H54 (cell line): ENCODE data around the gene COL7A1.

Source experiments
- DNase-seq: peaks from one replicate; pipeline ENCODE4 v3.0.0; 2011; ENCODE audit warnings: low spot score, mixed read lengths; ENCODE audit not compliant: insufficient read length
- FAIRE-seq: peaks from 3 replicates; lab custom pipeline; 2011; peaks lifted over from hg19 to GRCh38; lab: Jason Lieb, UNC
- POLR2A ChIP-seq: IDR thresholded peaks from 2 replicates; pipeline ENCODE4 v1.6.1; 2011; ENCODE audit warnings: low read depth, mild to moderate bottlenecking, low read length

The COL7A1 gene

DNA sequence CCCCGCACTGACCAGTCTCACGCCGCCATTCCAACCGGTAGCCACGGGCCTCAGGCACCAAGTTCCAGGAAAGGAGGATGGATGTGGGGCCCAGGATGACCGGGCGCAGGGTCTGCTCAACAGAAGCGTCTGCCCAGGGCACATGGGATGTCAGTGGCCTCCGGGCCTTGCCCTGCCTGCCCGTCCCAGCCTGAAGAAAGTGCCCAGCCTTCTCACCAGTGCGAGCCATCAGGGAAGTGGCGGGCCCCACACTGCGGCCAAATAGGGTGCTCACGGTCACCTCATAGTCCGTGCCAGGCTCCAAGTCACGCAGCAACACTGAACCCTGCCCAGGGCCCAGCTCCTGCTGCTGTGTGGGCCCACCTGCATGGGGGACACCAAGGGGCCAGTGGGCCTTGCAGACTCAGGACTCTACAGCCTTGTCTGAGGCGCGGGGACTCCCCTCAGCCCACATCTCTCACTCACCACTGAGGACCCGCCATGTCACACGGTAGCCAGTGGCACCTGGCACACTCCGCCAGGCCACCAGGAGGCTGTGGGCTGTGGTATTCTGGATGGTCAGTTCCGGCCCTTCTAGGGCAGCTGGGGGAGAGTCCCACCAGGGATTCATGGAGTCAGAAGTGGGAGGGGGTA, 3.1 kb downstream of the COL7A1 start:
- FAIRE-seq (no peak), DNase-seq (no peak)
- TF ChIP-seq POLR2A = no peak

DNA sequence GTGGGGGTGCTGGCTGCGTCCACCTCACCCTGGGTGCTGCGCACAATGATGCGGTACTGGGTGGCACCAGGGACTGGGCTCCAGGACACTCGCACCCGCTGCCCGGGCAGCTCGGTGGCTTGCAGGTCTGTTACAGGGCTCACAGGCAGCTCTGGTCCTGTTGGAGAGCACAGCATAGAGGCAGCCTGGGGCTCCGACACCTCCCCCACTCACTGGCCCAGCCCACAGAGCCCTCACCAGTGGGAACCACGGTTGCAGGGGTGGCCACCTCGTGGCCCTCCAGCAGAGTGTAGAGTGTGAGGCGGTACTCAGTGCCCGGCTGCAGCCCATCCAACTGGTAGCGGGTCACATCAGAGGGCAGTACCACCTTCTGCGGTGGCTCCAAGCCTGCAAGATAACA, 3.7 kb downstream of the COL7A1 start:
- DNase-seq = no peak
- no peak for TF ChIP-seq POLR2A
- no peak for FAIRE-seq

DNA sequence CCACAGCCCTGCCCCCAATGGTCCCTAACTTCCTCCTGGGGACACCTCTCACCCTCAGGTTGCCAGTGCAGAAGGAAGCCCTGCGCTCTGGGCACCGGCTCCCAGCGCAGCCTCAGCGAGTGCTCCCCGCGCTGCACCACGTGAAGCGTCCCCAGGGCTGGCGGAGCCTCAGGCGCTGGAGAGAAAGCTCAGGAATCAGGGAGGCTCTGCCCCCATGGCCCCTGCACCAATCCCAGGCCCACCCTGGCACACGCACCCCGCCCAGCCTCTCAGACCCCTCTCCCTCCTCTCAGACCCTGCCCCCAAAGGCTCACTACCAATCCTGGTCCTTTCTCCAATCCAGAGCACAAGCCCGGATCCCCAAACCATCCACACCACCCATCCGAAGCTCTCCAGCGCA, 6.9 kb downstream of the COL7A1 start:
- no peak for FAIRE-seq
- no peak for TF ChIP-seq POLR2A
- no peak for DNase-seq

GRCh38 chr3:48587686-48588085, 7.4 kb downstream of the COL7A1 start:
- no peak for FAIRE-seq
- no peak for TF ChIP-seq POLR2A
- no peak for DNase-seq

GRCh38 chr3:48585411-48585810, 9.7 kb downstream of the COL7A1 start:
- no peak for TF ChIP-seq POLR2A
- DNase-seq (no peak), FAIRE-seq (no peak)

DNA sequence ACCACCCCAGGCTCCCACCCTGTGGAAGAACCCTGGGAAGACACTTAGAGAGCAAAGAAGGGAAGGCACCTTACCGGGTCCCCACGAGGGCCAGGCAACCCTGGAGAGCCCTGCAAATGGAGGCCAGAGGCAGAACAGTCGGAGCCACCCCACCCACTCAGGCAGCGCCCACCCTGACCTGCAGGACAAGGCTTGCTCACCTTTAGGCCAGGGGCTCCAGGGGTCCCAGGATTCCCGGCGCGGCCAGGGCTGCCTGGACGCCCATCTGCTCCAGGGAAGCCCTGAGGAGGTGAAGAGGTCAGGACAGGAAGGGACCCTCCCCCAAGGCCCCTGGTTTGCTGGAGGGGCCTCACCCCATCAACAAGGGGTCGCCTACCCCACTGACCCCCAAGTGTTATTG, 10.3 kb downstream of the COL7A1 start:
- DNase-seq = no peak
- TF ChIP-seq POLR2A = no peak
- no peak for FAIRE-seq

GRCh38 chr3:48581621-48582481, 13.3 kb downstream of the COL7A1 start:
- FAIRE-seq (no peak), DNase-seq (no peak)
- no peak for TF ChIP-seq POLR2A

GRCh38 chr3:48576647-48577046, 18.5 kb downstream of the COL7A1 start:
- no peak for FAIRE-seq
- TF ChIP-seq POLR2A = no peak

DNA sequence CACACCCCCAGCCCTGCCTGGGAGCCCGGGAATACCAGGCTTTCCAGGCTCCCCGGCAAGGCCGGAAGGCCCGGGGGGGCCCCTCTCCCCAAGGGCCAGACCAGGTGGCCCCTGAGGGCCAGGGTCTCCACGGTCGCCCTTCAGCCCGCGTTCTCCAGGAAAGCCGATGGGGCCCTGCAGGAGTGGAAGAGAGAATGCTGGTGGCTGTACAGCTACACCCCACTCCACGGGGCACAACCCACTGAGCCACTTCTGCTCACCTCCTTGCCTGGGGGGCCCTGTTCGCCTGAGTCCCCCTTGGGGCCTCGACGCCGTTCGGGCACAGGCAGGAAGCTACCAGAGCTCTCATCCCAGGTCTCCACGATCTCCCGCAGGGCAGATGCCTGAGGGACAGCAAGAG, 19.8 kb downstream of the COL7A1 start:
- FAIRE-seq (no peak), DNase-seq (no peak)
- TF ChIP-seq POLR2A = no peak

More at GRCh38 chr3:48576647-48577046, 18.5 kb downstream of the COL7A1 start:
- DNase-seq = no peak

DNA sequence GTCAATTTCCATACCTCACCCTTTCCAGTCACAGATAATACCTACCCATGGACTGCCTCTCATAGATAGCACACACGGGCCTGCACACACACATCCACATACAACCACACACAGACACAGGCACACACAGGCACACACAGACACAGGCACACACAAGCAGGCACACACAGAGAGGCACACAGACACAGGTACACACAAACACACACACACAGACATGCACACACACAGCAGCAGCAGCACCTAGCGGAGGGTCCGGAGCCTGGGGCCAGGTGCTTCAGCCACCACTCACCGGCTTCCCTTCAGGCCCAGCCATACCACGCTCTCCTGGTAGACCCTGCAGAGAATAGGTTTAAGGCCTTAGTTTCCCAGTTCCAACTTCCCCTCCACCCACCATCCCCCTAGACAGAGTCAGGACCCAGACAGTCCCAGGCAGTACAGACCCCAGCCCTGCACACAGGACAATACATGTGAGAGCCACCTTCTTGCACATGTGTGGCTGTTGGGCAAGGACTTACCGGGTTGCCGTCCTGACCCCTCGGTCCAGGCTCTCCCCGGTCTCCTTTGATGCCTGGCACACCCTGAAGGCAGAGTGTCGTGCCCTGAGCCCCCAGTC, 21.1 kb downstream of the COL7A1 start:
- FAIRE-seq (no peak), DNase-seq (no peak)
- TF ChIP-seq POLR2A = no peak

GRCh38 chr3:48572517-48572916, 22.6 kb downstream of the COL7A1 start:
- FAIRE-seq (no peak), DNase-seq (no peak)
- TF ChIP-seq POLR2A = no peak

DNA sequence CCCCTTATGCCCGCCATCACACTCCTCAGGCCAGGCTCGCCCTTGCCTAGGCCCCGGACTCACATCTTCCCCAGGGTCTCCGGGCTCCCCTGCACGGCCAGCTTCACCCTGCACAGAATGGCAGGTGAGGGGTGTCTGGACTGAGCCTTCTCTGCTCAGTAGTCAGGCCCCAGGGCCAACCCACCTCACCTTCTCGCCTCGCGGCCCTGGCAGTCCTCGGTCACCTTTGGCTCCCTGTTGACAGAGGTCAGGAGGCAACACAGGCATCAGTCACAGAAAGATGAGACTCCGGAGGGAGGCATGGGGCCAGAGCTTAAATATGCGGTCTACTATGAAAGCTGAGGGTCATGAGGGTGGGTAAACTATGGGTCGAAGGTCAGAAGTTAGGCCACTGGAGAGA, 23.2 kb downstream of the COL7A1 start:
- DNase-seq = no peak
- no peak for TF ChIP-seq POLR2A
- no peak for FAIRE-seq

- DNase-seq (no peak), FAIRE-seq (no peak)
- no peak for TF ChIP-seq POLR2A
Measured at GRCh38 chr3:48569808-48570450, 25.2 kb downstream of the COL7A1 start.

GRCh38 chr3:48569400-48569799, 25.7 kb downstream of the COL7A1 start:
- FAIRE-seq = no peak
- DNase-seq = no peak
- TF ChIP-seq POLR2A = no peak
